GM23248 (cell line): Measurements from ENCODE around the gene PCDHGA8.

ENCODE experiments used
- EZH2 ChIP-seq: fragments of 200-600 bp; sonication (generic); IDR thresholded peaks from 2 replicates; pipeline ENCODE4 v1.6.1; 2018; ENCODE audit warnings: antibody characterized with exemption, mild to moderate bottlenecking; ENCODE audit not compliant: insufficient read depth, poor library complexity, severe bottlenecking
- EZH2phosphoT487 ChIP-seq: fragments of 200-600 bp; sonication (generic); IDR thresholded peaks from 2 replicates; pipeline ENCODE4 v1.6.1; 2018; ENCODE audit warnings: antibody characterized with exemption, moderate library complexity, mild to moderate bottlenecking, low read depth; ENCODE audit not compliant: insufficient read depth

DNA sequence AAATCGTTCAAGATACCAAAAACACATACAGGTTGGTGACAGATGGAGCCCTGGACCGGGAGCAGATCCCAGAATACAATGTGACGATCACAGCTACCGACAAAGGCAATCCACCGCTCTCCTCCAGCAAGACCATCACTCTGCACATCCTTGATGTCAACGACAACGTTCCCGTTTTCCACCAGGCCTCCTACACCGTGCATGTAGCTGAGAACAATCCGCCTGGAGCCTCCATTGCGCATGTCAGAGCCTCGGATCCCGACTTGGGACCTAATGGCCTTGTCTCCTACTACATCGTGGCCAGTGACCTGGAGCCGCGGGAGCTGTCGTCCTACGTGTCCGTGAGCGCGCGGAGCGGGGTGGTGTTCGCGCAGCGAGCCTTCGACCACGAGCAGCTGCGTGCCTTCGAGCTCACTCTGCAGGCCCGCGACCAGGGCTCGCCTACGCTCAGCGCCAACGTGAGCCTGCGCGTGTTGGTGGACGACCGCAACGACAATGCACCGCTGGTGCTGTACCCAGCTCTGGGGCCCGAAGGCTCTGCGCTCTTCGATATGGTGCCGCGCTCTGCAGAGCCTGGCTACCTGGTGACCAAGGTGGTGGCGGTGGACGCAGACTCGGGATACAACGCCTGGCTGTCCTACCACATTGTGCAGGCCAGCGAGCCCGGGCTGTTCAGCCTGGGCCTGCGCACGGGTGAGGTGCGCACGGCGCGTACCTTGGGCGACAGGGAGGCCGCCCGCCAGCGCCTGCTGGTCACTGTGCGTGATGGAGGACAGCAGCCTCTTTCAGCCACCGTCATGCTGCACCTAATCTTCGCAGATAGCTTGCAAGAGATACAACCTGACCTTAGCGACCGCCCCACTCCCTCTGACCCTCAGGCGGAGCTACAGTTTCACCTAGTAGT lies 20.6 kb upstream of the PCDHGA8 start:
- no peak for TF ChIP-seq EZH2
- no peak for TF ChIP-seq EZH2phosphoT487
